ENCODE results near the gene S100A2.

- TF ChIP-seq, protein P1, sequence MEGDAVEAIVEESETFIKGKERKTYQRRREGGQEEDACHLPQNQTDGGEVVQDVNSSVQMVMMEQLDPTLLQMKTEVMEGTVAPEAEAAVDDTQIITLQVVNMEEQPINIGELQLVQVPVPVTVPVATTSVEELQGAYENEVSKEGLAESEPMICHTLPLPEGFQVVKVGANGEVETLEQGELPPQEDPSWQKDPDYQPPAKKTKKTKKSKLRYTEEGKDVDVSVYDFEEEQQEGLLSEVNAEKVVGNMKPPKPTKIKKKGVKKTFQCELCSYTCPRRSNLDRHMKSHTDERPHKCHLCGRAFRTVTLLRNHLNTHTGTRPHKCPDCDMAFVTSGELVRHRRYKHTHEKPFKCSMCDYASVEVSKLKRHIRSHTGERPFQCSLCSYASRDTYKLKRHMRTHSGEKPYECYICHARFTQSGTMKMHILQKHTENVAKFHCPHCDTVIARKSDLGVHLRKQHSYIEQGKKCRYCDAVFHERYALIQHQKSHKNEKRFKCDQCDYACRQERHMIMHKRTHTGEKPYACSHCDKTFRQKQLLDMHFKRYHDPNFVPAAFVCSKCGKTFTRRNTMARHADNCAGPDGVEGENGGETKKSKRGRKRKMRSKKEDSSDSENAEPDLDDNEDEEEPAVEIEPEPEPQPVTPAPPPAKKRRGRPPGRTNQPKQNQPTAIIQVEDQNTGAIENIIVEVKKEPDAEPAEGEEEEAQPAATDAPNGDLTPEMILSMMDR (IDR thresholded peaks at IDR 0.05) = no peak
- no peak for TF ChIP-seq EZH2 (IDR thresholded peaks at IDR 0.05; ENCODE audit: borderline replicate concordance, insufficient read depth, low read depth, low read length, poor library complexity, severe bottlenecking)
Observed at GRCh38 chr1:153541641-153542590, 23.7 kb downstream of the S100A2 start.
